HG03439 (cell line): ENCODE data around the gene EVA1B.

Experiments
- ATAC-seq: cut with Tn5 transposase; IDR thresholded peaks from one replicate; pipeline ENCODE4 v1.9.1; 2021; ENCODE audit warnings: mild to moderate bottlenecking, moderate library complexity; ENCODE audit not compliant: unreplicated experiment

The EVA1B gene

DNA sequence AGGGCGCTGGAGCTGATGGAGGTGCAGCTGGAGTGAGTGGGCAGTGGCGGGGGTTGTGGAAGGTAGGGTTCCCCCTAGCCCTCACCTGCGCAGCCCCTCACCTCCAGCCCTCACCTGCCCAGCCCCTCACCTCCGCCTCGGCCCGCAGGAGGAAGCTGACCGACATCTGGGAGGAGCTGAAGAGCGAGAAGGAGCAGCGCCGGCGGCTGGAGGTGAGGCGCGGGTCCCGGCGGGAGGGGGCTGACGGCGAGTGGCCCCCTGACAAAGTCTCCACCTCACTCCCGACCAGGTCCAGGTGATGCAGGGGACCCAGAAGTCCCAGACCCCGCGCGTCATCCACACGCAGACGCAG is 2.7 kb downstream of the EVA1B start:
- ATAC-seq: no peak

DNA sequence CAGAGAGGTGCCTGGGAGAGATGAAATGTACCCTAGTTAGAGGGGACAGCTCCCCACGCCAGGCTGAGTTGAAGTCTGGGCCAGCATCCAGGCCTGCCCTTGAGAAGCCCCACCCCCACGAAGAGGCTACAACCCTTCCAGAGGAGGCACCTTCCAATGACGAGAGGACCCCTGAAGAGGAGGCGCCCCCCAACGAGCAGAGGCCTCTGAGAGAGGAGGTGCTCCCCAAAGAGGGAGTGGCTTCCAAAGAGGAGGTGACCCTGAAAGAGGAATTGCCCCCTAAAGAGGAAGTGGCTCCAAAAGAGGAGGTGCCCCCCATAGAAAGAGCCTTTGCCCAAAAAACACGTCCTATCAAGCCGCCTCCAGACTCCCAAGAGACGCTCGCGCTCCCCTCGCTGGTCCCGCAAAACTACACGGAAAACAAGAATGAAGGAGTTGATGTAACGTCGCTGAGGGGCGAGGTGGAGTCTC is 3.1 kb downstream of the EVA1B start:
- ATAC-seq: no peak

DNA sequence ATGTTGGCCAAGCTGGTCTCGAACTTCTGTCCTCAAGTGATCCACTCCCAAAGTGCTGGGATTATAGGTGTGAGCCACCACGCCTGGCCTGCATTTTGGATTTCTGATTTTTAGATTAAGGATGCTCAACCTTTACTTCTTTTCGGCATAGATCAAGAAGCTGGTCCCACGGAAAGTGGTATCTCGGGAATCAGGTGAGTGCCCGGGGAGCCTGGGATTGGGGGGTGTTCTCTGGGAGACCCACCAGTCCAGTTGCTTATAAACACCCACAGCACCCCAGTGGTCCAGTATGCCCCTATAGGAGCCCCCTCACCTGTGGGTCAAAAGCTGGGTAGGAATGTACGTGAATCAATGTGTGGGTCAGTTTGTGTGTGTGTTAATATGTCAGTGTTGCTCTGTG is 14.0 kb downstream of the EVA1B start:
- ATAC-seq: no peak

DNA sequence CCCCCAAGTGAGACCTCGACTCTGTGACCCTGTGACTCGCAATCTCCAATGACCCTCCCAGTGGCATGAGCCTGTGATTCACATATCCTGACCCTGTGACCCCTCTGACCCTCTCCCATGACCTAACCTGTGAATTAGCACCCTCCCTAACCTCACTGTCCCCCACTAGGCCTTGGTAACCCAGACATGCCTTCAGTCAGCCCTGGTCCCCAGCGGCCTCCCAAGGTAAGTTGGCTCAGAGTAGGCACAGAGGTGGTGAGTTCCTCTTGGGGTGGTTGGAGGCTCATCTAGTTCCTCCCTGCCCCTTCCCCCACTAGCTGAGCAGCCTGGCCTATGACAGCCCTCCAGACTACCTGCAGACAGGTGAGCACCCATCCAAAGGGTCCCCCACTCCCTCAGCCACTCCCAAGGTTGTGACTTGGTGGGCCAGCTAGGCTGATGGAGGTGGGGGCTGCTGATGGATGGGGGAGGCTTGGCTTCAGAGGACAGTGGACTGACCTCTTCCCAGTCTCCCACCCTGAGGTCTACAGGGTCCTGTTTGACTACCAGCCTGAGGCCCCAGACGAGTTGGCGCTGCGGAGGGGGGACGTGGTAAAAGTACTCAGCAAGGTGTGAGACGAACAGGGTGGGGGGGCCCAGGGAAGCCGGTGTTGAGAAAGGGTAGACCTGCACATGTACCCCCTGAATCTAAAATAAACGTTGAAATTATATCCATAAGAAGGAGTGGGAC is 15.7 kb downstream of the EVA1B start:
- ATAC-seq: no peak

DNA sequence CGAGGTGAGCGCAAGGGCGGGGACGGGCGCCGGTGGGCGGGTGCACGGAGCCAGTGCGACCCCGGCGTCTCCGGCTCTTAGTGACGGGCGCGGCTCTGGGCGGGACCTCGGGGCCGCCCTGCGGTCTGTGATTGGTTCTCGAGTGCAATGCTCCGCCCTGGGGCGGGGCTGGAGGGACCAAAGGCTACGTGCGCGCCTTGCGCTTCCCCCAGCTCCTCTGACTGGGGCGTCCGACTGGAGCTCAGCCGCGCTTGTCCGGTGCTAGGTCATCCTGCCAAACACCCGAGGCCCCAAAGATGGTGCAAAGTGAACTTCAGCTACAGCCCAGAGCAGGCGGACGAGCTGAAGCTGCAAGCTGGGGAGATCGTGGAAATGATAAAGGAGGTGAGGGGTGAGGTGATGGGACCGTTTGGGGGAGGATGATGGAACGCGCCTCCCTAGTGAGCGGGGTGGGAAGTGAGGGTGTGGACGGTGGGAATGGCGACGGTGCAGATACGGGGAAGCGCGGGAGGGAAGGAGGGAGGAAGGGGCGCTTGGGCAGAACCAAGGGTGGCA is 16.5 kb downstream of the EVA1B start:
- peak; percentile 98 for ATAC-seq

DNA sequence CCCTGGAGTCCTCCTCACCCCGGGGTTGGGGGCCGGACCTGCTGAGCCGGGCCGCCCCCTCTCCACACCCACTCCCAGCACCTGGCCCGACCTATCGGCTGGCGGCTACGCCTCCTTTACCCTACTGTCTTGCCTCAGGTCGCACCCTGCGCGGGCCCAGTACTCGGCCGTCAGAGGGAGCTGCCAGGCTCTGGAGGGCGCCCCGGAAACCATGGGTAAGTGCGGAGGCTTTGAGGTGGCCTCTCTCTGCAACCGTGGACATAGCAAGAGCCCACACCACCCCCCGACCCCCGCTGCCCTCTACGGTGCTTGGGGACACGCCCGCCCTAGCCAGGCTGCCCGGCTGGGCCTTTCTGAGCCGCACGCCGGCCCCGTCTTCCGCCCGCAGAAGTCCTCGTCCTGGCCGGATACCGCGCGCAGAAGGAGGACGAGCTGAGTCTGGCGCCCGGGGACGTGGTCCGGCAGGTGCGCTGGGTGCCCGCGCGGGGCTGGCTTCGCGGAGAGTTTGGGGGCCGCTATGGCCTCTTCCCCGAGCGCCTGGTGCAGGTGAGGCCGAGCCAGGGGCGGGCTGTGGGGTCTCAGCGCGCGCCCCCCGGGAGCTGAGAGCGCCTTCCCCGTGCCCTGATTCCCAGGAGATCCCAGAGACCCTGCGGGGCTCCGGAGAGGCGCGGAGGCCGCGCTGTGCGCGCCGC is 17.1 kb downstream of the EVA1B start, which contains the start of gene SH3D21:
SH3D21 (plus strand) TSS at position 159 of the 692 bp plus-strand sequence; CDS start at position 212, 53 bp downstream.
- peak; percentile 32 for ATAC-seq

DNA sequence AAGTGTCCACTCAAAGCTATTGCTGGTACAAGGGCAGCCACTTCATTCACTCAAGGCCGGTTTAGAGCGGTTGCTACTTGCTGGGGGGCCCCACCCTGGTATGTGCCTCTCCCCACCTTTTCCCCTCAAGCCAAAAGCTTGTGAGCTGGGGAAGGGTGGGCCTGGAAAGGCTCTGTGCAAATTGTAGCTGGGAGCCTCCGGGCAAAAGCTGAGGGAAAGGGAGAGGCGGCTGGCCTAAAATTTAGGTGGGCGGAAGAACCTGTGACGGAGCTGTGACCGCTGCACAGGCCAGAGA is 17.6 kb downstream of the EVA1B start:
- ATAC-seq: no peak

DNA sequence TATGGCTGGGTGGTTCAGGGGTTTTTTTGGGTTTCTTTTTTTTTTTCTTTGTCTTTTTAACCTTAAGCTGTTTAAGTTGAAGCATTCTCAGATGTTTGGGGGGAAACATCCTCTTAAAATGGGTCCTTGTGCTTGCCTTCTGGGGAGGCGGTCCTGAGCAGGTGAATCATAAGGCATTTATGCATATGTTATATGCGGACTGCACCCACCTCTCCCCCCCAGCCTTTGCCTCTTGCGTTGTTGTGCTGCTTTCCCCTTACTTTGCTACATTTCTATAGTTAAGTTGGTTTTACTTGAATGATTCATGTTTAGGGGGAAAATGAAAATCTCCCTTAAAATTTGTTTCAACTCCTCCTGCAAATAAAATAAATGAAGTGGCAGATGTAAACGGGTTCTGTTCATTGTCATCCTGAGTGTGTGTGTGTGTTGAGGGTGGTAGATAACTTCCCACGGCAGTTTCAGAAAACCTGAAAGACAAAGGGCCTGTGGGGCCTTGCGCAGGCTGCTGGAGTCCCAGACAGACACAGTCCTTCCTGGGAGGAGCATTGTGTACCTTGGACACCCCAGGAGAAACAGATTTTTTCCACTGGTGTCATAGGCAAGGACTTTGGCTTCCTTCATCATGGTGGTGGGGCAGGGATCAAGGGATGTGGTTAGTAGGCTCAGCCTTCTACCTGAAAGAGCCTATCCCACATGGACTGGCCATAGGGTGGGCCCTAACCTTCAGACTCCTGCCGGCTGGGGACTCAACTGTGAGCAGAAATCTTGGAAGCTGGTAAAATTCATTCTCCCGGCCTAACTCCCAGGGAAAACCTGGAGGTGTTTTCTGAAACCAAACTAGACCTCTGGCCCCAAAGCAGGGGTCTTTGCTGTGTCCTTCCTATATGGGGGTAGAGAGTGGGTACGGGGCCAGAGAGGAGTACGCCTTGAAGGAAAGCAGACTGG is 18.2 kb downstream of the EVA1B start:
- no peak for ATAC-seq

DNA sequence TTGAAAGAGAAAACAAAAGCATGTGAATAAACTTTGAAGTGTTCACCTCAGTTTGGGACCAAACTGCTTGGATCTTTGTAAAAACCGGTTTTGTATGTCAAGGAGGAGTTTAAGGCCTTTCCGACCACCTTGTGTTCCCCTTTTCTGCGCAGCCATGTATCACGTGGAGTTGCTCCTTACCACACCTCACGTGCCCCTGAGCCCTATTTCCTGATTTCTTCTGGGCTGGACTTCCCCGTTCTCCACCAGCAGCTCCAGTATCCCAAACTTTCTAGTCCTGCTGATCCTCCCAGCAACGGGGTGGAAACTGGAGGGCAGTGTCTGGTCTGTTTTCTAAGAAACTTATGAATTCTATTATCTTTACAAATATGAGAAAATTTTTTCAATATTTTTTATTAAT is 18.9 kb downstream of the EVA1B start:
- no peak for ATAC-seq

DNA sequence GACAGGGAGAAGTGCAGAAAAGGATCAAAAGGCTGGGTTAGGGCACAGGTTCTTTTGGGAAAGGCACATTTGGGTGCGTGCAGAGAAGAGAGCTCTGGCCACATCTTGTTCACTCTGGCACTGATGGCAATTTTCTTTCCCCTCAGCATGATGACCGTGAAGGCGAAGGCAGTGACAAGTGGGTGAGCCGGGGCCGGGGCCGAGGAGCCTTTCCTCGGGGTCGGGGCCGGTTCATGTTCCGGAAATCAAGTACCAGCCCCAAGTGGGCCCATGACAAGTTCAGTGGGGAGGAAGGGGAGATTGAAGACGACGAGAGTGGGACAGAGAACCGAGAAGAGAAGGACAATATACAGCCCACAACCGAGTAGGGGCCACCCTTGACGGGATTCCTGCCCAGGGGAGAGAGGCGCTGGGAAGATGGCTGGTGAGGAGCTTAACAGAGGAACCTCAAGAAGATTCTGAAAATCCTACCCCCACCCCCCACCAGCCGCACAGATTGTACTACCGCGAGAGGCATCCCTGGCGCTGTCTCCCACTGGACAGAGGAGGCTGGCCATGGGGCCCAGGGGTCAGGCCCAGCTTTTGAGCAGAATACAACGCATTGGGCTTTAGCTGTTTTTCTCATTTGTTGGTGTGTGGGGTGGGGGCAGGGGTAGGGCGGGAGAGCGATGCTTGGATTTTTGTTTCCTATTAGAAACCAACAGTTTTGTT is 19.6 kb downstream of the EVA1B start:
- ATAC-seq: no peak

DNA sequence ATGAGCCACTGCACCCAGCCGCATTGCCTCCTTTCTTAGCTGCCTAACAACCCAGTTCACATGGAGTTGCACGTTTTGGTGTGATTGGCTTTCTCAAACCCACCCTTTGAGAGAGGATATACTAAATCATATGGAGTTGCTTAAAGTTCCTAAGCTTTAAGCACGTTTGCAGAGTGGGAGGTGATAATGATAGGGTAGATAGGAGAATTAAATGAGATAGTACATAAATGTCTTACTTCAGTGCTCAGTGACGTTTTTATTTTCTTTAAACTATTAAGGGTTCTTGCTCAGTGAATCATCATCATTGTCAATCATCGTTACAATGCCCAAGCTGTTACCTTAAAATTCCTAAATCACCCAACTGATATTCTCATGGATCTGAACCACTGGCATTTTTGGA is 20.2 kb downstream of the EVA1B start:
- ATAC-seq: no peak

DNA sequence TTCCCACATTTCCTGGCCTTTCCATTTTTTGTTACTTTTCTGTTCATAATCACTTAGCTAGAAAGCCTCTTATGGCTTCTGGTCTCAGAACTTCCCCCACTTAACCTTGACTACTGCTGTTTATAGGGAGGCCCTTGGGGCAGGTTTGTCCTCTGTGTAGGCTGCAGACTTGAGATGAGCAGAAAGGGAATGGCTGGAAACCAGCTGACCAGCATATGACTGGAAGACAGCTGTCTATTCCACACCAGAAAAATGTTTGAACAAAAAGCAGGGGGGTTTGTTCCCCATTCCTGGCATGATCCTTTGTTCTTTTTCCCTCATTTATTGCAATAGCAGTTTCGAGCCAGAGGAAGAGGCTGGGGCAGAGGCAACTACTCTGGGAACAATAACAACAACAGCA is 22.2 kb downstream of the EVA1B start:
- no peak for ATAC-seq

DNA sequence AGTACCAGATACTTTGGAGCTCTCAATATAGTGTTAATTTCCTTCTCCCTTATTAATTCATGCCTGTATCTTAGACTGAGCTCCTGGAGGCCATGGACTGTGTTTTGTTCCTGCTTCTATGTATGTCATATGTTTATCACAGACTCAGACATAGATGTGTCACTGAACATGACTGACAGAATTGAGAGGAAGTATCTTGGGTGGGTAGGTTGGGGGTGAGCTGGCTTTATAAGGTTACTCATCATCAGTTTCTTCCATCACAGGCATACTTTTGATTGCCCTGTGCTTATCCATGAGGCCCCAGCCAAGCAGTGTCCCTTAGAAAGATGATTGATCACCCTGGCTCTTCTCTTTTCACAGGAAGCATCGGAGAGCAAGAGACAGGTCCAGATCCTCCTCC is 22.9 kb downstream of the EVA1B start:
- ATAC-seq: no peak

DNA sequence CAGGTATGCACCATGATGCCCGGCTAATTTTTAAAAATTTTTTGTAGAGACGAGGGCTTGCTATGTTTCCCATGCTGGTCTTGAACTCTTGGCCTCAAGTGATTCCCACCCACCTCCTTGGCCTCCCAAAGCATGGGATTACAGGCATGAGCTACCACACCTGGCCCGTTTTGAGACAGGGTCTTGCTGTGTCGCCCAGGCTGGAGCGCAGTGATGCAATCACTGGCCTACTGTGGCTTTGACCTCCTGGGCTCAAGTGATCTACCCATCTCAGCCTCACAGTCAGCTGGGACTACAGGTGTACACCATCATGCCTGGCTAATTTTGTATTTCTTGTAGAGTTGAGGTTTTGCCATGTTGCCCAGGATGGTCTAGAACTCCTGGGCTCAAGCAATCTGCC is 24.8 kb downstream of the EVA1B start:
- no peak for ATAC-seq

DNA sequence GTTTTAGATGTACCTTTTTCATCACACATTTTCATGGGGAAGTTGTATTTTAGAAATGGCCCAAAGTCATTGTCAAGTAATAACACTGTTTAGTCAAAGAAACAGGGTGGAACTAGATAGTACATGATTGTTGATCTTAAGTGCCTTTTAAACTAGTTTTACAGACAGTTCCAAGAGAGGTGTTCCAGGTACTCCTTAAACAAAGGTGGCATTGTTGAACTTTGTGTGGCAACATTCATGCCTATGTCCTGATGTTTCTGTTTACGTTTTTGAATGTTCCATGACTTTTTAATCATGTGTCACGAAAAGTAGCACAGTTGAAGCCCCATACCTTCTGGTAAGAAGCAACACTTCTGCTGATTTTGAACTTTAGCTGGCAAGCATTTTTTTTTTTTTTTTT is 26.4 kb downstream of the EVA1B start:
- ATAC-seq: no peak

DNA sequence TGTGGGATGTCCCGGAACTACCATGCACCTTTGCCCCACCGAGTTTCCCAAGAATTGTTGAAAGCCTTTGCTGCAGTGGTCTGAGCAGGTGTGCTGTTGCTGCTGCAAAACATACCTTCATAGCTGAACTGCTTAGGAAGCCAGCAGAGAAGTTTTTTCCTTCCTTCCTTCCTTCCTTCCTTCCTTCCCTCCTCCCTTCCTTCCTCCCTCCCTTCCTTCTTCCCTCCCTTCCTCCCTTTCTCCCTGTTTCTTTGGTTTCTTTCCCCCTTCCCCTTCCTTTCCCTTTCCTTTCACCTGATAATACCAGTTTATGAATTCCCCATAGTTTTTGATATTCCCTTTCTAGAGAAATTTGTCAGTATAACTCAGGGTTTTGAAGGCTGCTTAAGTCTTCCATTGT is 28.1 kb downstream of the EVA1B start:
- no peak for ATAC-seq

DNA sequence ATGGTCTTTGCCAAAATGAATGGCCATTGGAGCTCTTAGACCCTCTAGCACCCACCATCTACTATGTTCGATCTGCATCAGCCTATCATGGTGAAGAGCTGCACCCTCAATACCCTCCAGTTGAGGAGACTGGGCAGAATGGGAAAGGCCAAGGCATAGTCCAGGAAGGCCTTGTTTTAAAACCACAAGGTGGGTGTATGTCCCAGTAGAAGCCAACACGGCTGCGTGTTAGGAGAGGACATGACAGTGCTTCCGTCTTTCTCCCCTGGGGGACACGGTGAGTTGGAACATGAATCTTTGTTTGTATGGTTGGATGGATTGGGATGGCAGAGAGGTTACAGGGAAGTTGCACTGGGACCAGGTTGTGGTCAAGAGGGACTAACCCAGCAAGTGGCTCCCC is 35.9 kb downstream of the EVA1B start:
- ATAC-seq: no peak

DNA sequence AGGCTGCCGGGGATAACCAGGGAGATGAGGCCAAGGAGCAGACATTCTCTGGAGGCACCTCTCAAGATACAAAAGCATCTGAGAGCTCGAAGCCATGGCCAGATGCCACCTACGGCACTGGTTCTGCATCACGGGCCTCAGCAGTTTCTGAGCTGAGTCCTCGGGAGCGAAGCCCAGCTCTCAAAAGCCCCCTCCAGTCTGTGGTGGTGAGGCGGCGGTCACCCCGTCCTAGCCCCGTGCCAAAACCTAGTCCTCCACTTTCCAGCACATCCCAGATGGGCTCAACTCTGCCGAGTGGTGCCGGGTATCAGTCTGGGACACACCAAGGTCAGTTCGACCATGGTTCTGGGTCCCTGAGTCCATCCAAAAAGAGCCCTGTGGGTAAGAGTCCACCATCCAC is 36.6 kb downstream of the EVA1B start:
- no peak for ATAC-seq

DNA sequence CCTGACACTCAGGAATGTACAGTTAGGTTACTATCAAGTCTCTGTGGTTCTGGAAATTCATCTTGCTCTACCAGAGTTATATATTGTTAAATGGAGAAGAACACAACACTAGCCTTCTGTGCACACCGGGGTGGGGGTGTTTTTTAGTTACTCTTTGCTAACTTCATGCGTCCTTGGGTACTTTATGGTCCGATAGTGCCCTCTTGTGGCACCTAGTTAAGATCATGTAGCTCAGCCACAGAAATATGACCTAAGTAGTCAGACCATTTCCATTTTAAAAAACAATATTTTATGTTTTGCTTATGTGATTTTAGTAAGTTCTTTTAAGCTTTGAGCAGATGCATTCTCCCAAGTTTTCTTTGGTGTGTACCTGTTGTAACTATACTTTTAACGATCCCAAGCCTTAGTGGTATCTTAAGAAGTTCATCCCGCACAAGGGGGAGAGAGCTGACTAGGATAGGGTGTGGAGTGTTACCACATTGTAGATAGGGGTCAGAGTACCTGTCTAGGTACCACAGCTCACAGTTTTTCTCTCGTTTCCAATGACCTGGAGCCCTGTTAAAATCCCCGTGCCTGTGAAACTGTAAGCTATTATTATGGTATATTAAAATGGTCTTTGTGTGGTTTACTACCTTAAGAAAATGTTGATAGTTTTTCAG is 37.9 kb downstream of the EVA1B start:
- no peak for ATAC-seq

DNA sequence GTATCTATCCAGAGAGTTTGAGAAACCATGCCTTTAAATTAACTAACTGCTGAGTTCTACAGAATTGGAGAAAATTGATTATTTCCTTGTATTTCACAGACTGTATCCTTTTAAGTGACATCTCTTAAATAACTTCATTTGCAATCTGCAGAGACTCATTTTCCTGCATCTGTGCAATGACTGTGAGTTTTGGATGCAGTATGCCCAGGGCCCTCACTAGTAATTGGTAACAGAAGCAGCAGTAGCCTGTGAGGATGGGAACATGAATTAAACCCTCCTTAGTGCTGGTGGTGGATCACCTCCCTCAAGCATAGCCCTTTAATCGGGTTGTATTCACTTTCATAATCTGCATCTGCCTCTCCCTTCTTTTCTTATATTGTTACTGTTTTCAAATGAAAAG is 38.9 kb downstream of the EVA1B start:
- ATAC-seq: no peak
